Naive B cell (primary cell): Measurements from ENCODE around the gene EDN2. TPM values are rescaled to one million over a fixed set of nuclear protein-coding genes. Genes with fewer than 3 reads are reported as not detected.
A peak's percentile ranks its signal among the peaks of the same experiment; 100 is the strongest.

Experiments used
- ATAC-seq, 2 donors: fragments of 150-1000 bp; cut with Tn5 transposase; 2 replicates each; pipeline ENCODE4 v1.10.0; 2021; ENCODE audit warnings: low read depth in 2 of 2, mild to moderate bottlenecking in 2 of 2, moderate library complexity in 2 of 2
- DNase-seq: peaks from one replicate; pipeline ENCODE4 v3.0.0; 2022
- H3K27ac Mint-ChIP-seq, 6 donors: one replicate each; pipeline ENCODE4 v1.8.0; 2020 to 2022; ENCODE audit warnings: mild to moderate bottlenecking in 6 of 6, mixed read lengths in 6 of 6, moderate library complexity in 5 of 6, inconsistent platforms in 2 of 6
- H3K27me3 Mint-ChIP-seq, 3 donors: one replicate each; pipeline ENCODE4 v1.8.0; 2021 to 2022; ENCODE audit warnings: mixed read lengths in 3 of 3, mild to moderate bottlenecking in 1 of 3
- H3K36me3 Mint-ChIP-seq, 2 donors: one replicate each; pipeline ENCODE4 v1.8.0; 2020 to 2022; ENCODE audit warnings: mixed read lengths in 2 of 2, inconsistent platforms in 1 of 2, mild to moderate bottlenecking in 1 of 2
- H3K4me1 Mint-ChIP-seq, 3 donors: one replicate each; pipeline ENCODE4 v1.8.0; 2020 to 2022; ENCODE audit warnings: mixed read lengths in 3 of 3, inconsistent platforms in 1 of 3, mild to moderate bottlenecking in 1 of 3, moderate library complexity in 1 of 3
- H3K4me3 Mint-ChIP-seq, 8 donors: one replicate each; pipeline ENCODE4 v1.8.0; 2020 to 2022; ENCODE audit warnings: mild to moderate bottlenecking in 8 of 8, mixed read lengths in 8 of 8, moderate library complexity in 8 of 8, inconsistent platforms in 2 of 8
- H3K9me3 Mint-ChIP-seq, 7 donors: one replicate each; pipeline ENCODE4 v1.8.0; 2020 to 2022; ENCODE audit warnings: mixed read lengths in 7 of 7, mild to moderate bottlenecking in 5 of 7, inconsistent platforms in 2 of 7, moderate library complexity in 1 of 7
- polyA plus RNA-seq, 6 donors: library from polyadenylated mRNA; unstranded; fragments of 300-500 nt; fragmentation: Illumina TruSeq; gene quantifications; one replicate each; pipeline ENCODE4 v1.2.3, GENCODE V29; 2021; ENCODE audit warnings: low read depth in 6 of 6

Gene EDN2
- polyA plus RNA-seq, 6 donors from 2014 or later: not detected

- H3K4me3 Mint-ChIP-seq: peak overlapping the region in 1 of 8 donors; percentile 53
- no peak overlapping the region for H3K27ac Mint-ChIP-seq
- peaks cover 6 to 11% (median 8%) of the 10 kb centered on the region in 3 donors for H3K4me1 Mint-ChIP-seq
- no peaks in the 10 kb centered on the region for H3K36me3 Mint-ChIP-seq
- no peak for ATAC-seq
- DNase-seq: no peak
- H3K27me3 Mint-ChIP-seq: peaks cover 12 to 29% (median 12%) of the 10 kb centered on the region in 3 donors
- H3K9me3 Mint-ChIP-seq: no peaks in the 10 kb centered on the region
These were observed 2.3 kb downstream of the EDN2 start for GRCh38 chr1:41482001-41482765.

GRCh38 chr1:41481109-41481775, 3.2 kb downstream of the EDN2 start:
- ATAC-seq (no peak), DNase-seq (no peak)
- Mint-ChIP-seq H3K27ac (no peak overlapping the region), H3K4me1 (peaks cover 0 to 2% (median under 1%) of the 10 kb centered on the region in 3 donors), H3K27me3 (peaks cover 5 to 20% (median 6%) of the 10 kb centered on the region in 3 donors), H3K4me3 (no peak overlapping the region), H3K36me3 (no peaks in the 10 kb centered on the region), H3K9me3 (no peaks in the 10 kb centered on the region)

- H3K27ac Mint-ChIP-seq: no peak overlapping the region
- H3K27me3 Mint-ChIP-seq: peaks cover 0 to 13% (median 4%) of the 10 kb centered on the region in 3 donors
- no peaks in the 10 kb centered on the region for H3K9me3 Mint-ChIP-seq
- no peaks in the 10 kb centered on the region for H3K36me3 Mint-ChIP-seq
- no peak overlapping the region for H3K4me3 Mint-ChIP-seq
- DNase-seq (no peak), ATAC-seq (no peak)
- H3K4me1 Mint-ChIP-seq: no peaks in the 10 kb centered on the region
These were observed 4.0 kb downstream of the EDN2 start for GRCh38 chr1:41480204-41481108.

- Mint-ChIP-seq H3K4me3 (no peak overlapping the region), H3K4me1 (no peaks in the 10 kb centered on the region), H3K36me3 (no peaks in the 10 kb centered on the region), H3K27ac (no peak overlapping the region), H3K27me3 (peaks cover 0 to 13% (median 4%) of the 10 kb centered on the region in 3 donors), H3K9me3 (no peaks in the 10 kb centered on the region)
- no peak for DNase-seq
- ATAC-seq: no peak
These were observed 4.7 kb downstream of the EDN2 start for GRCh38 chr1:41479808-41480160.

- Mint-ChIP-seq H3K36me3 (no peaks in the 10 kb centered on the region), H3K9me3 (no peaks in the 10 kb centered on the region), H3K4me1 (no peaks in the 10 kb centered on the region), H3K27ac (no peak overlapping the region), H3K27me3 (peaks cover 0 to 10% (median 4%) of the 10 kb centered on the region in 3 donors), H3K4me3 (no peak overlapping the region)
- no peak for DNase-seq
- ATAC-seq: no peak
These were observed 5.3 kb downstream of the EDN2 start for GRCh38 chr1:41479000-41479807.

- peak overlapping the region in 1 of 6 donors; percentile 90 for H3K27ac Mint-ChIP-seq
- DNase-seq: no peak
These were observed 6.2 kb downstream of the EDN2 start for GRCh38 chr1:41478118-41478748.

GRCh38 chr1:41476807-41477361, 7.6 kb downstream of the EDN2 start:
- Mint-ChIP-seq H3K9me3 (no peaks in the 10 kb centered on the region), H3K4me3 (no peak overlapping the region), H3K36me3 (no peaks in the 10 kb centered on the region), H3K4me1 (no peaks in the 10 kb centered on the region), H3K27me3 (no peaks in the 10 kb centered on the region), H3K27ac (peak overlapping the region in 1 of 6 donors; percentile 33)
- no peak for DNase-seq
- ATAC-seq: no peak

More at GRCh38 chr1:41478118-41478748, 6.2 kb downstream of the EDN2 start:
- Mint-ChIP-seq H3K4me3 (no peak overlapping the region), H3K36me3 (no peaks in the 10 kb centered on the region), H3K27me3 (peaks cover 0 to 3% (median 3%) of the 10 kb centered on the region in 3 donors), H3K9me3 (no peaks in the 10 kb centered on the region), H3K4me1 (no peaks in the 10 kb centered on the region)
- ATAC-seq: no peak

- ATAC-seq (no peak), DNase-seq (no peak)
- Mint-ChIP-seq H3K4me3 (no peak overlapping the region), H3K27ac (no peak overlapping the region), H3K27me3 (no peaks in the 10 kb centered on the region), H3K4me1 (no peaks in the 10 kb centered on the region), H3K36me3 (no peaks in the 10 kb centered on the region), H3K9me3 (no peaks in the 10 kb centered on the region)
These were observed 8.5 kb downstream of the EDN2 start for GRCh38 chr1:41475859-41476567.

- Mint-ChIP-seq H3K4me3 (no peak overlapping the region), H3K27me3 (no peaks in the 10 kb centered on the region), H3K36me3 (no peaks in the 10 kb centered on the region), H3K9me3 (no peaks in the 10 kb centered on the region), H3K27ac (peak overlapping the region in 1 of 6 donors; percentile 53), H3K4me1 (no peaks in the 10 kb centered on the region)
- DNase-seq (no peak), ATAC-seq (no peak)
These were observed 9.1 kb downstream of the EDN2 start for GRCh38 chr1:41475346-41475745.

- Mint-ChIP-seq H3K4me3 (no peak overlapping the region), H3K27me3 (no peaks in the 10 kb centered on the region), H3K27ac (no peak overlapping the region), H3K4me1 (no peaks in the 10 kb centered on the region), H3K9me3 (no peaks in the 10 kb centered on the region), H3K36me3 (no peaks in the 10 kb centered on the region)
- ATAC-seq: no peak
- DNase-seq: no peak
These were observed 9.8 kb downstream of the EDN2 start for GRCh38 chr1:41474490-41475271.

GRCh38 chr1:41473738-41474362, 10.6 kb downstream of the EDN2 start:
- H3K4me3 Mint-ChIP-seq: no peak overlapping the region

More at GRCh38 chr1:41473738-41474362, 10.6 kb downstream of the EDN2 start:
- DNase-seq (no peak), ATAC-seq (no peak)
- no peaks in the 10 kb centered on the region for H3K36me3 Mint-ChIP-seq
- H3K4me1 Mint-ChIP-seq: no peaks in the 10 kb centered on the region
- H3K27me3 Mint-ChIP-seq: no peaks in the 10 kb centered on the region
- no peaks in the 10 kb centered on the region for H3K9me3 Mint-ChIP-seq
- H3K27ac Mint-ChIP-seq: no peak overlapping the region
